SU-DHL-6 (cell line): Measurements from ENCODE around the gene ZNF668.

Source experiments
- CTCF ChIP-seq: fragments of 200-600 bp; sonication (generic); IDR thresholded peaks from one replicate; pipeline ENCODE4 v1.5.1; 2017; ENCODE audit warnings: antibody characterized with exemption, mild to moderate bottlenecking, low read length, moderate library complexity; ENCODE audit not compliant: insufficient read depth, poor library complexity, severe bottlenecking
- EZH2phosphoT487 ChIP-seq: fragments of 200-600 bp; sonication (generic), shearing (Covaris generic); conservative IDR thresholded peaks from 2 replicates; pipeline ENCODE4 v1.6.1; 2018; ENCODE audit warnings: mild to moderate bottlenecking, antibody characterized with exemption, low read length, moderate library complexity, mixed read lengths

DNA sequence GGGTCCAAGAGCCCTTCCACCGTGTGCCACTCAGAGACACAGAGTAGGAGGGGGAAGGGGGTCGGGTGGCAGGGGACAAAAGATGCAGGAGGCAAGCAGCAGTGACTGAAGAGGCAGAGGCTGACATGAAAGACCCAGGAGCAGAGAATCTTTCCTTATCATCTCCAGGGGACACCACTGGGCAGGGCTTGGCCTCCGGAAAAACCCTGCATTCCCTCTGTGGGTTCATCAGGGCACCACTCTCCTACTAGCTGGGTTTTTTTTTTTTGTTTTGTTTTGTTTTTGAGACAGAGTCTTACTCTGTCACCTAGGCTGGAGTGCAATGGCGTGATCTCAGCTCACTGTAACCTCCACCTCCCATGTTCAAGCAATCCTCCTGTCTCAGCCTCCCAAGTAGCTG is 42.8 kb downstream of the ZNF668 start:
- TF ChIP-seq CTCF, result no peak
- TF ChIP-seq EZH2phosphoT487, result no peak
